ENCODE measurements around the gene ADORA1. TPM values are rescaled to one million over a fixed set of nuclear protein-coding genes. Genes with fewer than 3 reads are reported as not detected.

The ADORA1 gene
- total and polyA plus RNA-seq, 2 donors (not counting 1 experiment from before 2014, with no cell fraction given), result not detected

DNA sequence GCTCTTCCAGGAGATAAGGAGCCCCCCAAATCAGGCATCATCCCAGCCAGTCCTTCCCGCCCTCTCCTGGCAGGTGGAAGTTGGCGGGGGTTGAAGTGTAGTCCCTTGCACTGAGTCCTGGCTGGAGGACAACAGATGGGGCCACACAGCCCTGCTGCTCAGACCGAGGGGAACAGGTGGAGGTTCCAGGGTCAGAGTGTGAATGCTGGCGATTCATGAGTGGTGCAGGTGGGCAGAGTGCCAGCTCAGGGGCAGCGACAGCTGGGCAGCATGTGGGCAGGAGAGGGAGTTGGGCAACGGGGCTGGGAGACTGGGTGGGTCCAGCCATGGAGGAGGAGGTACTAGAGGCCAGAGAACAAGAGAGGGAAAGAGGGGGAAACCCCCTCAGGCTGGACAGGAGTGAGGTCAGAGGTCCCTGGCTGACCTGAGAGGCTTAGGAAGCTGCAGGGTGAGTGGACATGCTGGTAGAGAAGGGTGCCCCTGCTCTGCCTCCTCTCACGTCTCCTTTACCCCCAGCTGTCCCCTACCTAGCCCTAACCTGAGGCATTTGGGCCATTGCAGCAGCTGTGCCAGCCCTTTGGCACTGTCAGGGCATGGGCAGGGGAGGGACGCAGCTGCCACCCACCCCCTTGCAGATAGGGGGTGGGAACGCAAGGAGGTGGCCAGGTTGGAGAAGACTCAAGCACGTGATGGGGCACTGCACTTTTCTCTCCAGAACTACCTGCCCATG lies 11.3 kb upstream of the ADORA1 start:
- Histone ChIP-seq H4K20me1 (ENCODE audit: control insufficient read depth, insufficient read depth, low read length, poor library complexity, severe bottlenecking) (no peaks in the 10 kb centered on the region), H3K4me2 (replicated peaks; ENCODE audit: low read depth, low read length, poor library complexity, severe bottlenecking) (no peak overlapping the region), H3K9ac (ENCODE audit: low read length) (no peak overlapping the region), H3K79me2 (ENCODE audit: control insufficient read depth, insufficient read depth, low read length) (no peaks in the 10 kb centered on the region), H3K36me3 (replicated peaks in 1 of 2; ENCODE audit: control extremely low read depth in 1 of 2, control insufficient read depth in 1 of 2, extremely low read depth in 1 of 2, insufficient read depth in 2 of 2, low read length in 1 of 2) (no peaks in the 10 kb centered on the region), H2AFZ (ENCODE audit: insufficient read depth, low read depth, low read length, poor library complexity, severe bottlenecking) (no peak overlapping the region), H3K9me3 (ENCODE audit: control extremely low read depth in 1 of 3, control insufficient read depth in 2 of 3, insufficient read depth in 1 of 3, low read length in 2 of 3) (no peaks in the 10 kb centered on the region), H3K4me1 (ENCODE audit: control insufficient read depth in 2 of 2, insufficient read depth in 2 of 2, low read length in 2 of 2) (no peaks in the 10 kb centered on the region), H3K4me3 (ENCODE audit: control extremely low read depth in 1 of 5, extremely low read depth in 1 of 5, insufficient read depth in 1 of 5, low read depth in 2 of 5, low read length in 4 of 5) (no peak overlapping the region), H3K27ac (ENCODE audit: low read length in 2 of 2) (no peak overlapping the region), H3K27me3 (replicated peaks in 1 of 4; ENCODE audit: control extremely low read depth in 1 of 4, control insufficient read depth in 3 of 4, insufficient read depth in 4 of 4, low read length in 3 of 4) (peaks cover 0 to 37% (median 13%) of the 10 kb centered on the region in 4 experiments)
- 76% methylated on average over 6 of the region's 10 CpGs for WGBS (ENCODE audit: insufficient coverage)
- no peak for ATAC-seq (ENCODE audit: low read depth)
- Mint-ChIP-seq H3K9me3 (ENCODE audit: insufficient read depth) (no peaks in the 10 kb centered on the region), H3K27me3 (peaks cover 50% of the 10 kb centered on the region), H3K27ac (no peak overlapping the region), H3K4me1 (peaks cover 5% of the 10 kb centered on the region), H3K4me3 (no peak overlapping the region)
- ChIA-PET CTCF (no interaction called here), POLR2A (no interaction called here)
- intact Hi-C loops (cut with micrococcal nuclease), result loop anchor here (5.0 kb wide), 1 partner anchor 101 kb away; no protein-coding TSS in a partner anchor
- DNase-seq, result no peak
- TF ChIP-seq EZH2 (IDR thresholded peaks at IDR 0.05; ENCODE audit: borderline replicate concordance, insufficient read depth, low read depth, low read length, poor library complexity, severe bottlenecking), result no peak
- TF ChIP-seq, protein P1, sequence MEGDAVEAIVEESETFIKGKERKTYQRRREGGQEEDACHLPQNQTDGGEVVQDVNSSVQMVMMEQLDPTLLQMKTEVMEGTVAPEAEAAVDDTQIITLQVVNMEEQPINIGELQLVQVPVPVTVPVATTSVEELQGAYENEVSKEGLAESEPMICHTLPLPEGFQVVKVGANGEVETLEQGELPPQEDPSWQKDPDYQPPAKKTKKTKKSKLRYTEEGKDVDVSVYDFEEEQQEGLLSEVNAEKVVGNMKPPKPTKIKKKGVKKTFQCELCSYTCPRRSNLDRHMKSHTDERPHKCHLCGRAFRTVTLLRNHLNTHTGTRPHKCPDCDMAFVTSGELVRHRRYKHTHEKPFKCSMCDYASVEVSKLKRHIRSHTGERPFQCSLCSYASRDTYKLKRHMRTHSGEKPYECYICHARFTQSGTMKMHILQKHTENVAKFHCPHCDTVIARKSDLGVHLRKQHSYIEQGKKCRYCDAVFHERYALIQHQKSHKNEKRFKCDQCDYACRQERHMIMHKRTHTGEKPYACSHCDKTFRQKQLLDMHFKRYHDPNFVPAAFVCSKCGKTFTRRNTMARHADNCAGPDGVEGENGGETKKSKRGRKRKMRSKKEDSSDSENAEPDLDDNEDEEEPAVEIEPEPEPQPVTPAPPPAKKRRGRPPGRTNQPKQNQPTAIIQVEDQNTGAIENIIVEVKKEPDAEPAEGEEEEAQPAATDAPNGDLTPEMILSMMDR (IDR thresholded peaks at IDR 0.05), result no peak

Data from B cell (primary cell).